Activated CD4-positive, CD25-positive, alpha-beta regulatory T cell treated with anti-CD3 and anti-CD28 coated beads, Interleukin-2, amount 50 U/mL, for 24 hours (primary cell): ENCODE results near the gene RHOT2.

Experiments
- ATAC-seq, 2 donors: fragments of 150-1000 bp; cut with Tn5 transposase; one replicate each; pipeline ENCODE4 v1.10.0; 2021; ENCODE audit warnings: mild to moderate bottlenecking in 1 of 2, moderate library complexity in 1 of 2

The RHOT2 gene

GRCh38 chr16:632486-633335 is 35.2 kb upstream of the RHOT2 start:
- no peak for ATAC-seq

- ATAC-seq, result no peak
These were observed 34.4 kb upstream of the RHOT2 start for GRCh38 chr16:633336-634050.

- ATAC-seq, result no peak
These were observed 33.8 kb upstream of the RHOT2 start for GRCh38 chr16:634051-634670.

GRCh38 chr16:634996-635395 is 32.9 kb upstream of the RHOT2 start:
- ATAC-seq, result no peak

- ATAC-seq, result no peak
These were observed 32.2 kb upstream of the RHOT2 start for GRCh38 chr16:635573-636205.

GRCh38 chr16:636206-637080 is 31.5 kb upstream of the RHOT2 start, which contains the start of gene METTL26:
TSS of gene METTL26 (minus strand) at chr16:636305. CDS start at chr16:636290, 15 bp downstream.
- peak; percentile 93 to 94 for ATAC-seq

- peak in 1 of 2 donors; percentile 37 for ATAC-seq
These were observed 30.6 kb upstream of the RHOT2 start for GRCh38 chr16:637081-638018.

GRCh38 chr16:638034-638543 is 29.8 kb upstream of the RHOT2 start:
- ATAC-seq, result no peak

GRCh38 chr16:638836-639235 is 29.1 kb upstream of the RHOT2 start:
- ATAC-seq, result no peak

GRCh38 chr16:640614-641013 is 27.3 kb upstream of the RHOT2 start:
- ATAC-seq, result no peak

- peak; percentile 55 to 63 for ATAC-seq
These were observed 26.4 kb upstream of the RHOT2 start, which contains the start of gene MCRIP2 for GRCh38 chr16:641326-642188. TSS of gene MCRIP2 (plus strand) at chr16:641828. CDS start at chr16:641992, 164 bp downstream.

GRCh38 chr16:642189-643049 is 25.5 kb upstream of the RHOT2 start:
- peak; percentile 44 to 55 for ATAC-seq

- no peak for ATAC-seq
These were observed 24.9 kb upstream of the RHOT2 start for GRCh38 chr16:643050-643368.

- no peak for ATAC-seq
These were observed 23.4 kb upstream of the RHOT2 start for GRCh38 chr16:644556-644955.

- ATAC-seq, result no peak
These were observed 21.9 kb upstream of the RHOT2 start for GRCh38 chr16:645852-646678.

- no peak for ATAC-seq
These were observed 21.2 kb upstream of the RHOT2 start for GRCh38 chr16:646679-647172.

- no peak for ATAC-seq
These were observed 20.6 kb upstream of the RHOT2 start for GRCh38 chr16:647173-647902.
